HT1080 (cell line): Measurements from ENCODE around the gene TP53I11. TPM values are rescaled to one million over a fixed set of nuclear protein-coding genes. Genes with fewer than 3 reads are reported as not detected.

Experiments
- DNase-seq: peaks from one replicate; pipeline ENCODE4 v3.0.0-alpha.2; 2015; ENCODE audit warnings: low read depth
- total RNA-seq: library from RNA; depleted of rRNA; stranded (reverse); fragments of >200 nt; shearing (Covaris generic); gene quantifications from 2 replicates; pipeline ENCODE4 v1.2.3, GENCODE V29; 2014

The TP53I11 gene
- total RNA-seq, 1 experiment from 2014 or later = 0.11 TPM

DNA sequence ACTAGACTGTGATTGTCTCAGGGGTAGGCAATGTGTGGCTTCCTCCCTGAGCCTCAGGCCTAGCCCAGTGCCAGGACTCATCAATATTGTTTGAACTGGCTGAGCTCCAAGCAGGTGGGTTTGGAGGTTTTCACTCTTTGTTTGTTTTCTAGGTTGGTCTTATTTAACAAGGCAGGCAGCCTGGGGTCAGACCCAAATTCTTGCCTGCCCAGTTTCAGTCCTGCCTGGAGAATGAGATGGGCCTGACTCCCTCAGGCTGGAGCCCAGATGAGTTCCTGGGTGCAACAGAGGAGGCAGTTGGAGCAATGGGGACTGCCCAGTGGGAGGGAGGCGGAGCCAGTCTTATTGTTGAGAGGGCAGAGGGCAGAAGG is 28.3 kb upstream of the TP53I11 start:
- no peak for DNase-seq

DNA sequence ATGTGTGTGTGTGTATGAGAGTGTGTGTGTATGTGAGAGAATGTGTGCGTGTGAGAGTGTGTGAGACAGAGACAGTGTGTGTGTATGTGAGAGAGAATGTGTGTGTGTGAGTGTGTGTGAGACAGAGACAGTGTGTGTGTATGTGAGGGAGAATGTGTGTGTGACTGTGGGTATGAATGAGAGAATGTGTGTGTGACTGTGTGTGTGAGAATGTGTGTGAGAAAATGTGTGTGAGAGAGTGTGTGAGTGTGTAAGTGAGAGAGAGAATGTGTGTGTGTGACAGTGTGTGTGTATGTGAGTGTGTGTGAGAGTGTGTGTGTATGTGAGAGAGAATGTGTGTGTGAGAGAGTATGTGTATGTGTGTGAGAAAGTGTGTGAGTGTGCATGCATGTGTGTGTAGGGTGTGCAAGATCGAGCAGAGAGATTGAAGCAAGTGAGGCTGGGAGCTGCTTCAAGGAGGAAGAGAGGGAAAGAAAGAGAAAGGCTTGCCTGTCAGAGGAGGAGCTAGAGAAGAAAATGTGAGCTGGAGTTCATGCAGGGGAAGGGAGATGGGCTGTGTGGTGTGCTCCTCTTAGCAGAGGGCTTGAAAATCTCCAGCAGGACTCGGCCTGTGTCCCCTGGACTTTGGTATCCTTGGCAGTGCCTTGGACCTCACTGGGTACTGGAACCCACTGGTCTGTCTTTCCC is 27.7 kb upstream of the TP53I11 start:
- no peak for DNase-seq

DNA sequence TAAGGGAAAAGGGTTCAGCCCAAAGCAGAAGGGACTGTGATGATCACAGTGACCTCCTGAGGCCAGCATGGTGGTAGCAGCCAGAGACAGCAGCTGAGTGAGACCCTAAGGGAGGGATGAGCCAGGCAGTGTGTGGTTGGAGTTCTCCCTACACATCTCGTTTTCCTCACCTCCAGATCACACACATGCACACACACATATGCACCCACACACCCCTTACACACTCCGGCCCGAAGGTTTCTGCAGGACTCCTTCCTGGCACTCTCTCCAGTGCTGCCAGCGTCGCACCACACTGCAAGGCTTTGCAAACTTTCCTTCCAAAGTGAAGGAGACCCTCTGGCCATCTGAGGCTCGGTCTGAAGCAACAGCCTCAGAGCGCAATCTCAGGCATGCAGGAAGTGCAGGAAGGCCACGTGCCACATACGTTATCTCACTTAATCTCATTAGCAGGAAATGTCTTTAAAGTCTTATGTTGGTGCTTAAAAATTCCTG is 26.9 kb upstream of the TP53I11 start:
- no peak for DNase-seq

DNA sequence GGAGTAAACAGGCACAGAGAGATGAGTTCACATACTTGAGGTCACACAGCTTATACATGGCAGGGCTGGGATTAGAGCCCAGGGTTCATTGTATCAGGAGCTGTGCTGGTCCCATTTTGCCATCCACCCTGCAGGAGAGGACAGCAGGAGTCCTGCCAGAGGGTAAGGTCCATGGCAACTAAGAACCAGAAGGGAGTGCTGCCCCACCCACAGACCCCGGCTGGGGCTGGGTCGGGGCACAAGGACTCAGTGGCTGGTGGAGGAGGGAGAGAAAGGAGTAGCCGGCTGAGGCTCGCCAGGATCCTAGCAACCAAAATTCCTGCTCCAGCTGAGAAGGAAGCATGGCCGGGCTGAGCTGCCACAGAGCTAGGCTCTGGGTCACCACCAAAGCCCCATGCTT is 25.9 kb upstream of the TP53I11 start:
- no peak for DNase-seq

DNA sequence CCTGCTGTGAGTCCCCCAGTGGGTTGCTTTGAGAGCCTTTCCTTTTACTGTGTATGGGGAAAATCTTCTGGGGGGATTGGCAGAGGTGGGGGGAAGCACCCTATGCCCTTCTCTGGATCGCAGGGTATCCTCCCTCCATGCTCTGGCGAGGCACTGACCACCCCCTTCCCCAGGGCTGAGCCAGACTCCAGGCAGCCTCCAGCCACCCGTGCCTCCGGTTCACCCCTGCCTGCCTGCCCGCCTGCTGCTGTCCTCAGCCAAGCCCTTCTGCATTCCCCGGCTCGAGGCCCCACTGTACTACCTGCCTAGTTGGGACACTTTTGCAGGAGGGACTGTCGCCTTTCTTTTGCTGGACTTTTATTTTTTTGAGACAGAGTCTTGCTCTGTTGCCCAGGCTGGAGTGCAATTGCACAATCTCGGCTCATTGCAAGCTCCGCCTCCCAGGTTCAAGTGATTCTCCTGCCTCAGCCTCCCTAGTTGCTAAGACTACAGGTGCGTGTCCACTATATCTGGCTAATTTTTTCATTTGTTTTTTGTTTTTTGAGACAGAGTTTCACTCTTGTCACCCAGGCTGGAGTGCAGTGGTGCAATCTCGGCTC is 23.8 kb upstream of the TP53I11 start:
- DNase-seq = no peak

DNA sequence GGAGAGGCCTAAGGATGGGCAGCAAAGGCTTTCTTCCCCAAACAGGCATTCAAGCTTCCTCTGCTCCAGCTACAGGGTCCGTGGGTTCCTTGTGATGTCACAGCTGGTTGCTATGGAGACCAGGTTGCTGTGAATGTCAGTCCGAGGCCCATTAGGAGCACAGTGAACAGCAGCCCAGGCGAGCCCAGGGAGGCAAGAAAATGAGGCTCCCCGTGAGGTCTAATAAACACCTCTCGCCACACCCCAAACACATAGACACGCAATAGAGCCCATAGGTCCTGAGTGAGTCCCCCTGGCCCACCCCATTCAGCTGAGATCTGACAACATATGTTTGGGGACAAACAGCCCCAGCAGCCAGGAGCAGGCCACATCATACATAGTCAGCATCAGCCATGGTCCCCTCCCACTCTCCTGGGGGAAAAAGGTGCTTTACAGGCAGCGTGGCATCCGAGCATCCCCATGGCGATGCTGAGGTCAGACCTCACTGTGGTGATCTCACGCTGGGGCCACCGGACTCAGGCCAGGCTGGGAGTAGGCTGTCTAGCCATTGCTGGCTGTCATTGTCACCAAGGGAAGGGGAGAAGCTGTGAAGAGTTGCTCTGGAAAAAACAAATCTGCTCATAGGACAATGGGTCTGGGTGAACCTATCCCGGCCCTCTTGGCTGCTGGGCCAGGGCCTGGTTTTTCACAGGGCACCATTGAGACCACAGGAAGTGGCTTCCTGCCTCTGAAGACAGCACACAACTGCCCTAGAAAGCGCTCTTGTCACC is 23.1 kb upstream of the TP53I11 start:
- DNase-seq = no peak

DNA sequence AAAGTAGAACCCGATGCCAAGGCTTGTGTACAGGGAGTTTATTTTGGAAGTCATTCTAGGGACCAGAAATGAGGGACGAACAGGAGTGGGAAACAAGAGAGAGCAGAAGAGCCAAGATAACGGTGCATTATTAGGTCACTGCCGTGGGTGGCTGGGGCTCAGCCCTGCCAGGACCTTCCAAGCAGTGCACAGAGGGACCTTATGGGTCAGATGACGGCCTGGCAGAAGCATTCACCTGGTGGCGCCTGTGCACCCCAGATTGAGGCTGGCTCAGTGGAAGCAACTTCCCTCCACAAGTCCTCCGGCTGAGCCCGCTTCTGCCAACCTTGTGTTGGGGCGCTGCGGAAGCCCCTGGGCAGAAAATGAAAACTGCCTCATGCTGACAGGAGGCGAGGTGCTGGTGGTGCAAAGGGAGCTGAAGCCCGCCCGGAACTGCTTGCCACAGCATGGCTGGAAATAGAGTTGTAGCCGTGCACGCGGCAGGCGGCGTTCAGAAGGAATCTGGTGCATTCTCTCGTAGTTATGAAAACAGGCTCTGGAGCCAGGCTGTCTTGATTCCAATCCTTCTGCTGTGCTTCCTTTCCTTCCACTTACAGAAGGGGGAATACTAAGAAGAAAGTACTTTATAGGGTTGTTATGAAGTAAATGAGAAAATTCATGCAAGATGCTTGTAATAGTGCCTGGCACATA is 22.2 kb upstream of the TP53I11 start:
- no peak for DNase-seq

DNA sequence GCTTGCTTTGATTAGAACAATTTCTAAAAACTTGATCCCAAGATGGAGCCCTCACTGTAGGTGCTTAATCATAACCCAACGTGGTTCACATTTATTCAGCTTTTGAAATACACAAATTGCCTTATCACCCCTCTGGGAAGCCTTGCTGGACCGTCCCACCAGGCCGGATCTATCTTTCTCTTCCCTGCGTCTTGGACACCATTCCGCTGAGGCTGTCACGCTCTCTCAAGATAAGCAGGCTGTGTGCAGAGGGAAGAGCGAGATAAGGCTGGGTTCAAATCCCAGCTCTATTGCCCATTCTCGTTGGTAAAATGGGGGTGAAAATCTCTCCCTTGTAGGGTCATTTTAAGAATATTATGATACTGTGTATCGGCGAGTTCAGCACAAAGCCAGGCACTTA is 20.5 kb upstream of the TP53I11 start:
- no peak for DNase-seq

DNA sequence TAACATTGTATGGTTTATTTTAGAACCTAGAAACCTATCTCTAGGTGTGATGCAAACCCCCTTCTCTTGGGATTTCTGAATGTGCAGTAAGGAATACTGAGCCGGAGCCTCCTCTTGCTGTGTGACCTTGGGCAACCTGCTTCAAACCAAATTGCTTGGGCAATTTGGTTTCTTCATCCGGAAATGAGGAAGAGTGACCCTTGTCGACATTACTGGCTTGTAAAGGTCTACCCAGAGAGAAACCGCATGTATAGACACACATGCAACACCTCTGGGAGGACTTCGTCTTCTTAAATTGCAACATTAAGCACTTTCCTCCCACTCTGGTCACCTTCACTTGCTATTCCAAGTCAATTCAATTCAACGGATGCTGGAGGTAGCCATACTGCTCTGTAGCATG is 19.6 kb upstream of the TP53I11 start:
- DNase-seq = no peak

DNA sequence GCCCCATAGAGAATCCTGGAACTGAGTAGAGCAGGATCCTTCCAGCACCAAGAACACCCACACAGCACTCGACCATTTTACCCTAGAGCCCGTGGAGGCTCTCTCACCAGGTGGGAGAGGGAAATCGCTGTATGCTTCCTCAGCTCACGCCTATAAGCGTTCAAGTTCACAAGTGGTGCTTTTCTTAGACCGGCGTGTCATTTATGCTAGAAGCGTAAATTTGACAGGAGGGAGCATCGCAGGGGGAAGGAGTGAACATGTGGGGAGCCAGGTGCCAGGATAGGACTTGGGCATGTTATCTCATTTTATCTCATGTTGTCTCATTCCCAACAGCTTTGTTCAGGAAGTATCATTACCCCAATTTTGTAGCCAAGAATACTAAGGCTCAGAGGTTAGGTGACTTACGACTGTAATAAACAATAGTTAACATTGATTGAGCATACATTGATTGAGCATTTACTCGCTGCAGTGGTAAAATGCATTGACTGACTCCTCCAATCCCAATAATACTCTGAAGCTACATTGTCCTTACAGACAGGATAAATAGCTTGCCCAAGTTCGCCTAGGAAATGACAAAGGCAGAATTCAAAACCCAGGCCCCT is 19.1 kb upstream of the TP53I11 start:
- DNase-seq = no peak

DNA sequence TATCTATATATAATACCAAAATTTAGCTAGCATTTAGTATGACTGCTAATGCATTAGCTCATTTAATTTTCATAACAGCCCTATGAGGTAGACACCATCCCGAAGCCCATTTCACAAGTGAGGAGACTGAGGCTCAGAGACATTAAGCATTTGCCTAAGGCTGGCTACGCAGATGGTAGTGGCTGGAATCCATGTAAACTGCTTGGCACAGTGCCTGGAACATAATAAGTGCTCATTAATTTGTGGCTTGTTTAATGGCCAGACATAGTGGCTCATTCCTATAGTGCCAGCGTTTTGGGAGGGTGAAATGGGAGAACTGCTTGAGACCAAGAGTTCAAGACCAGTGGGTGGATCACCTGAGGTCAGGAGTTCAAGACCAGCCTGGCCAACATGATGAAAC is 17.8 kb upstream of the TP53I11 start:
- DNase-seq = no peak

DNA sequence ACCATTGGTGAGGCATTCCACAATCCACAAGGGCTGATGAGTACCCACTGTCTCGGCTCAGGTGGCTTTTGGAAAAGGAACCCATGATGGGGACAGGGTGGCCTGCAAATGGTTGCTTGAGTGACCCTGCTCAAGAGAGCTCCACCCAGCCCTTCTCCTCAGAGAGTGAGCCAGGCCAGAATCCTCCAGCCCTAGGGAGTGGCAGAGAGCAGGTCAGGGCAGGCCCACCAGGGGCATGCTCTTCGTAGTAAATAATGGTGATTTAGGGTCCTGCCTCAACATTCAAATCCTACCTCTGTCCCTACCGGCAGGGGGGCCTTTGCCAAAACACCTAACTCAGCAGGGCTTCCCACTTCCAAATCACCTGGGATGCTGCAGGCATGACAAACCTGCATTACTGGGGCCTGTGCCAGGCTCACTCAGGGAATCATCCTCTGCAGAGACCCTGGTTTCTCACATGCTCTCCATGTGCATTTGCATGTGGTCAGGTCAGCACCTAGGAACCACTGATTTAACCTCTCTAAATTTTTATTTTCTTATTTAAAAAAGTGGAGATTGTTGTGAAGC is 17.3 kb upstream of the TP53I11 start:
- DNase-seq = no peak

DNA sequence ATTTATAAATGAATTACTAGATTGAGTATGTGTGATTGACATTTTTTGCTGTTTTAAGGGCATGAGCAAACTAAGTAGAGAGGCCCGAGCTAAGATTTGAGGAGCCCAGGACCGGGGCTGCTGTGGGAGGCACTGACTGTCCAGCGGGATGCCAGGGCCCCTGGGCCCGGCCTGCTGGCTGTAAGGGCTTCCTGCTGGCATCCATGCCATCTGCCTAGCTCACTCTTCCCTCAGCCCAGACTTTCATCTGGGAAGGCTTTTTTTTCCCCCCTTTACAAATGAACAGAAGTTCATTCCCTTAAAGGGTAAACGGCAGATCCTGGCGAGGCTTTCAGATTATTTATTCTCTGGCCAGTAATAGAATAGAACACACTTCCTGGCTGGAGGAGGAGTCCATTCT is 16.0 kb upstream of the TP53I11 start:
- DNase-seq = no peak

DNA sequence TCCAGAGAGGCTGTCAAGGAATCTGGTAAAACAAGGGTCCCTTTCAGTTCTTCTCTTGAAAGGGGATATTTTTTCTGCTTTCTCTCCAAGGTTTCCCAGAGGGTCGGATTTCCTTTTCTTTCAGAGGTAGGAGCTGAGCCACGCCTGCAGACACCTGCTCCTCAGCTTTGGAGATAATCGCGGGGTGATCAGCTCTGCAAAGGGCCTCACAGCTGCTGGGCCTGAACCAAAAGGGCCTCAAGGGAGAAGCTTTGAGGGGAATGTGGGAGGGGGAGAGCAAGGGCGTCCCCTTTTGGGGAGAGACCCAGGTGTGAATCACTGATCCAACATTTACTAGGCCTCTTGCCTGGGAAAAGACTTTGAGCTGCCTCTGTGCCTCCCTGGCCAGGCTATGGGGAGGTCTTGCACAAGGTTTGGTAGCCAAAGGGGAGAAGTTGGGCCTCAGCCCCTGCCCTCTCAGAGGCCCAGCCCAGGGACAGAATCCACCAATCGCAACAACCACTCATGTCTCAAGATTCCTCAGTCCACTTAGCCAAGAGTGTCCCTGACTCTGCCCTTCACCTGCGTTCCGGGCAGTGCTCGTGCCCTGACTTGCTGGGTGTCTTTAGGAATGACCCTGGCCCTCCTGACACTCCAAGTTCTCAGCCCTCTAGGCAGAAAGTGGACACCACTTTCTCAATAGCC is 14.0 kb upstream of the TP53I11 start:
- DNase-seq = no peak

DNA sequence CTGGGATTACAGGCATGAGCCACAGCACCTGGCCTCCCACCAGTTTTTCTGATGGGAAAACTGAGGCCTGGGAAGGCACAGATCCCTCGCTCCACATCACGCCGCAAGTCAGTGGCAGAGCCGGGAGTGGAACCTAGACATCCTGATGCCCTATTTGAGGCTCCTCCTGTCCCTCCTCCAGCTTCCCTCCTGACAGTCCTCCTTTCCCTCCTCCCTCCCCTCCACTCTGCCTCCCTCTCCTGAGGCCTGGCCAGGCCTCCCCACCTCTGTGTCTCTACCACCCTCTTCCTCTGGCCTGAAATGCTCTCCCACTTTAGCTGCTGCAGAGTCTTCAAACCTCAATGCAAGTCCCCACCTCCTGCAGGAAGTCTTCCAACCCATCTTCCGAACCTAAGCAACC is 13.3 kb upstream of the TP53I11 start:
- DNase-seq = no peak

DNA sequence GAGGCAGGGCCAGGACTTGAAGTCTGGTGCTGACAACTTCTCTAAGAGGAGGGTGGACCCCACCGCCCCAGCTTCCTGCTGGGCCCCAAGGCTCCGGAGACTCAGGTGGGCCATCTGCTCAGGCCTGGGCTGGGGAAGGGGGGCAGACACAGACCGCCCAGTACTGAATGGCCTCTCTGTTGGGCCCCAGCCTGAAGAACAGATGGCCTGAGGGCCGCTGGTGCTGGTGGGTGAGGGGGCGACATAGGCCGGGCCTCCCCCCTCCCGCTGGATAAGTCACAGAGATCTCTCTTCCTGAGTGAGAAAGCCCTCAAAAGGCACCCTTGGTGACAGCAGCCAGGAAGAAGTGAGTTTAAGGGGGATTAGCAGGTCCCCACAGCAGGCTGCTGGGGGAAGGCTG is 12.5 kb upstream of the TP53I11 start:
- DNase-seq = no peak

DNA sequence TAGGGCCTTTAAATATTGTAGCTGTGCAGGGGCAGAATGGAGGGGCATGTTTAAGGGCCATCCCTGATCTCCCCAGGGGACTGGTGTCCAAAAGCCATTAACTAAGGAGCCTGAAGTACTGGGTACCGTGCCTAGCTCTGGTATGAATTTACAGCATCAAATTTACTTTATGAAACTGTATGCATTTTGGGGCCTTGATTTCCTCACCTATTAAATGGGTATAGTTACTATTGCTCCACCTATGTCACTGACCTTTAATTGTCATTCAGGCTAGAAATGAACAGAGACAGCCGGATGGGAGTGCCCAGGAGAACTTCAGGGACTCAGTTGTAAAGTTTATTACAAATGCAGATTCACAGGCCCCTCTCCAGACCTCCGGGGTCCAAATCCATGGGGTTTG is 11.8 kb upstream of the TP53I11 start:
- DNase-seq = no peak

DNA sequence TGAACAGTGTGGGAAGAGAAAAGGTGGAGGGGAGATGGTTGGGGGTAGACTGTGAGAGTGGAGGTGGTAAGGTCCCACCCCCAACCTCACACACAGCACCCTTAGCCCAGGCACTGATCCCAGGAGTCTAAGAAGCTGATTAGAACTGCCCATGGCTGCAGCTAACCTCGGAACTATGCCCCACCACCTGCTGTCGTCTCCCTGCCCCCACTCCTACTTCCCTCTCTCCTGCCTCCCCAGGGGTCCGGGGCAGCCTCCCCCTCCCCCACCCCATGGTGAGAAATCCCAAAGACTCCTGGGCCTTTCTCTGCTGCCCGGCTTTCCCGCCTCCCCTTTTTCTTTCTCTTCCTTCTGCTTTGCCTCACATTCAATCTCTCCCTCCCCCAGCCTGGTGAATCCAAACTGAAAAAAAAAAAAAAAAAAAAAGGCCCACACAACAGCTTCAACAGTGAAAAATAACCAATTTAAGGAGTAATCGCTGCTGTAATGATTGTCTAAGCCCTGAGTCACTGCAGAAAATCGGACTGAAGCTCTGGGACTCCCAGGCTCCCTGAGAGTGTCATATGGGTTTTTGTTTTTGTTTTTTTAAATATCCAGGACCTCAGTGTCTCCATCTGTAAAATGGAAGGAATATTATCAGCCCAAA is 9.6 kb upstream of the TP53I11 start:
- DNase-seq = no peak

DNA sequence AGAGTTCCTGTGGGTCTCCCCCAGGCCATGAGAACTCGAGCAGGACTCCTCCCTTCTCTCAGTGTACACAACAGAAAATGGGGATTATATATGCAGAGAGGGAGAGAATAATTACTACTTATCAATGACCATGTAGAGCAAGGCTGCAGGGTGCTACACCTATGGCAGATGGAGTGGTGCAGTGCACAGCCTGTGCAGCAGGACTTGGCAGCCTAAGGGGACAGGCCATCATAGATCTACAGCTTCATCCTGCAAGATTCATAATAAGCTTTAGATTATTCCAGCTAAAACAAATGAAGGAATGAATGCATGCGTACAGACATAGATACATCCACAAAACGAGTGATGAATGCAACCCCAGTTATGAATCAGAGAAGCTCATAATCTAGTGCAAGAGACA is 8.4 kb upstream of the TP53I11 start:
- no peak for DNase-seq
